Non-pigmented ciliary epithelial cell (primary cell): ENCODE measurements around the gene NBR1.
"Not testable (repeated sequence)": the region's sequence is repeated elsewhere in the genome, so short reads cannot be mapped to it uniquely, and the experiment has no call there.

ENCODE experiments used
- DNase-seq: peaks from one replicate; pipeline ENCODE4 v3.0.0-alpha.2; 2010; ENCODE audit warnings: low read depth

The NBR1 gene

DNA sequence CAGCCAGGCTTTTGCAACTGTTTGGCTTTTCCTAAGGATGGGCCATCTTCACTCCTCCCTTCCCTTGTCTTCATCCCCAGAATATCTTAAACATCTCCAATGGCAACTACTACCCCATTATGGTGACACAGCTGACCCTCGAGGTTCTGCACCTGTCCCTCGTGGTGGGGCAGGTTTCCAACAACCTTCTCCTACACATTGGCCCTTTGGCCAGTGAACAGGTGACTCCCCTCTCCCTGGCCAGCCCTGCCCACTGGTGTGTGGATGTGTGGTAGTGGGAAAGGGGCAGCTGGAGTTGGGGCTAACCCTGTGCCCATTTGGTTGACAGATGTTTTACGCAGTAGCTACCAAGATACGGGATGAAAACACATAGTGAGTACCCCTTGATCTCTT lies 45.4 kb downstream of the NBR1 start:
- no peak for DNase-seq

DNA sequence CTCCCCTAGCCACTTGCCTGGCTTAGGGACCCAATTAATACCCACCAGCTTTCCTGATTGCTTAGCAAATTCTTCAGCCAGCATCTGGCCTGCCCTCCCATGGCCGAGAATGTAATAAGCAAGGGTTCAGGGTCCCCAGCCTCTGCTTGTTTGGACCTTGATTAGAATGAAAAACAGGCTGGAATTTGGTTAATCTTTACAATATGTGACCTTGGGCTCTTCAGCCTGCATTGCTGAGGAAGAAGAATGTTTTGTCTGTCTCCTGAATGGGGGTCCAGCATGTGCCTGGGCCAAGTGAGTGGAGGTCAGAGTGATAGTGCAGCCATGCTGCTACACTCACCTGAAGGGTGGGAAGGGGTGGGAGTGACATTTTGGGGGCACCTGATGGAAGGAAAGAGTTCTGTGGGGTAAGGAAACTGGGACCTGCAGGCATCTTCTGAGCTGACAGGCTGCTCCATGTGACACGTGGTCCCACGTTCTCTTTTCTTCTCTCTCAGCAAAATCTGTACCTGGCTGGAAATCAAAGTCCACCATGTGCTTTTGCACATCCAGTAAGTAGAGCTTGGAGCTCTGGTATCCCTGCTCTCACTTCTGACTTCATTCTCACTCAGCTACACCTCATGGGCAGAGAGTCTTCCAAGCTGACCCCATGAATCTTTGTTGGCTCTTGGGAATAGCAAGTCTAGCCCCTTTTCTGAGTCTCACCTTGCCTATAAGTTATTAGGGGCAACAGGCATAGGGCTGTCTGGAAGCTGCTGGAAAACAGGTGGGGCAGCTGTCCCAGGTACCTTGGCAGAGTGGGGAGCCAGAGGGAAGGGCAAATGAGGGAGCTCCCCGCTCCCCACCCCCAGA lies 46.0 kb downstream of the NBR1 start:
- DNase-seq: no peak

DNA sequence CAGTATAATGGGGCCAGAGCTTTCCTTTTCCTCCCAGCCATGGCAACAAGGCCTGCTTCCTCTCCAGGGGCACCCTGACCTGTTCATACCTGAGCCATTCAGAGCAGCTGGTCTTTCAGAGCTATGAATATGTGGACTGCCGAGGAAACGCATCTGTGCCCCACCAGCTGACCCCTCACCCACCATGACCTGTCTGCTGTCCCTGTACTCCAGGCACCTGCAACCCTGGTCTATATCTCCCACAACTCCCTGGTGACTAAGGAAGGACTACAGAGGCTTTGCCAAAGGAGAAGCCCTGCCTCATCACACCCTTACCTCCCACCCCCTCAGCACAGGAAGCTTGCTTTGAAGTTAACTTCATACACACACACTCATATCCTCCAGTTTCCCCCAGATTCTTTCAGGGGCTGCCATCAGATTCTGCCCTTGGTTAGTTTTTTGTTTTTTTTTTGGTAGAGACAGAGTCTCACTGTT lies 46.6 kb downstream of the NBR1 start:
- DNase-seq: no peak

DNA sequence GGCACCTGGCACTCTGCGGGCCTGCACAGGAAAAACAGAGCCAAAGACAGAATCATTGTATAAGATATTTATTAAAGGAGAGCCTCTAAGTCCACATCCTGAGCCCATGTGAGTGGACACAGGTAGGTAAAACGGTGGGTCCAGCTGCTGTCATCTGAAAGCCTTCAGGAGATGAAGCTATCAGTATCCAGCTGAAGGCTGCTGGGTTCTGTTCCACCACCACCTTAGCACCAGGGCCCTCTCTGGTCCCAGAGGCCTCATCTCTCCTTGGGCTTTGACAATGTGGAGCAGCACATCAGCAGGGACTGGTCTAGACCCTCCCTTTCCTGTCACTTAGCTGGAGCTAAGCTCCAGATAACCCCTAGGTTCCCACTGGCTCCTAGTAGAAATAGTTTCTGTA lies 48.0 kb downstream of the NBR1 start:
- no peak for DNase-seq

DNA sequence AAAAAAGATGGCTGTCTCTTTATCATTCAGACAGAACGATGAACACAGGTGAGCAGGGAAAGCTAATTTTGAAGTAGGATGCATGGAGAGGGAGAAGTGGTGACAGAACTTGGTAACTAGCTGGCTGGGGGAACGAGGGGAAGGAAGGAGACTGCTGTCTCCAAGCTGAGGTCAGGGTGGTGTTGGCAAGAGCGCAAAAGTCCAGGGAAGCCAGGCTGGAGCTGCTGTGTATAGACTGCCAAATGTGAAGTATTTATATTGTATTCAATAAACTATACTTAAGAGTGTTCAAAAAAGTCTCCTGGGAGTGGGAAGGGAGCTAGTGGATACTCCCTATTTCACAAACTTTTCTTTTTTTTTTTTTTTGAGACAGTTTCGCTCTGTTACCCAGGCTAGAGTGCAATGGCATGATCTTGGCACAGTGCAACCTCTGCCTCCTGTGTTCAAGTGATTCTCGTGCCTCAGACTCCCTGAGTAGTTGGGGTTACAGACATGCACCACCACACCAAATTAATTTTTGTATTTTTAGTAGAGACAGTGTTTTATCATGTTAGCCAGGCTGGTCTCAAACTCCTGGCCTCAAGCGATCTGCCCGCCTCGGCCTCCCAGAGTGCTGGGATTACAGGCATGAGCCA lies 48.8 kb downstream of the NBR1 start:
- DNase-seq: no peak

DNA sequence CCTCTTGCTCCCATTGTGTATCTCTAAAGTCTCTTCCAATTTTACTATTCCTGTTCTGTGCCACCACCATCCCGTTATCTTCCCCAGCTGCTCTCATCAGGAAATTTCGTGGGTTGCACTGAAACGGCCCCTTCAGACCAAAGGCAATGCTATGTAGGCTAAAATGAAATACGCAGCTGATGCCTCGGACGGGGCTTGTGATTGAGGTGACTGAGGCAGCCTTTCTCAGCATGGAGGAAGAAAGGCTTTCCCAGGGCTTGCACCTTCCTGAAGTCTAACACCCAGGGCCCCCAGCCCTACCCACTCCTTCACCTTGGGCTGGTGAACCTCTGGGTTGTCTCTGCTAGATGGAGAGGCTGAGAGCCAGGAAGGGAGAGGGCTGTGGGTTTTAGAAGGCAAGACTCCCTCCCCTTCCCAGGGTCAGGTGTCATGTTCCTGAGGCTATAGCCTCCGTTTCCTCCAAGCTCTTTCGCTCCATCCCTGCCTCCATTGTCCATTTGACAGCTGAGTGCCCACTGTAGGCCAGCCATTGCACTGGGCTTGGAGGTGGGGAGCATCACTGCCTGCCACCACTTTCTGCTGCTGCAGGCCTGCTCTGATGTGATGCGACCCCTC lies 49.6 kb downstream of the NBR1 start:
- DNase-seq: no peak

DNA sequence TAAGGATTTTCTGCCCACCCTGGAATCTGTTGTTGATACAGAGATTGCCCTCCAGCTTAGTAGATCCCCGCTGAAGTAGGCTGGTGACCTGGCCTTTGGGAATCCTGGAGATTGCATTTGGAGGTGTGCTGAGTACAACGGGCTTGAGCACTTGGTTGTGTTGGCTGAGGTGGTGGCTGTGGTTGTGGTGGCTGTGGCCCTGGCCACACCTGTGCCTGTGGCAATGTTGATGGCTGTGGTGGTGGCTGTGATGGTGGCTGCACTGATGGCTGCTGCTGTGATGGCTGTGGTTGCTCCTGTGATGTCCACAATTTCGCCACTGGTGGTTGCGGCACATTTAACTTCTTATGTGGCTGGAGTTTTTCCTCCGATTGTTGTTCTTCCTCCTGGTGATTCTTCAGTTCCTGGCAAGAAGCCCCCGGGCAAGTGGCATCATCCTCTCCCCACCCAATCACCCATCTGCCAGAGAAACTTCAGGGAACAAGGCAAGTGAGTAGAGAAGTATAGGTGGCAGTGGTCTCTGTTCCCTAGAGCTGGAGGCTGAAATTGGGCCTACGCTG lies 53.2 kb downstream of the NBR1 start:
- DNase-seq: no peak

DNA sequence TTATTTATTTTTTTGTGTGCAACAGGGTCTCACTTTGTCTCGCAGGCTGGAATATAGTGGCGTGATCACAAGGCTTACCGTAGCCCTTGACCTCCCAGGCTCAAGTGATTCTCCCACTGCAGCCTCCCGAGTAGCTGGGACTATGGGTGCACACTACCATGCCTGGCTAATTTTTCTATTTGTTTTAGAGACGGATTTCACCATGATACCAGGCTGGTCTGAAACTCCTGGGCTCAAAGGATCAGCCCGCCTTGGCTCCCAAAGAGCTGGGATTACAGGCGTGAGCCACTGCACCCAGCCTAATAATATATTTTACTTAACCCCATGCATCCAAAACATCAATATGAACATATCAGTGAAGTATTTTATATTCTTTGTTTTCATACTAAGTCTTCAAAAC lies 55.4 kb downstream of the NBR1 start:
- no peak for DNase-seq

DNA sequence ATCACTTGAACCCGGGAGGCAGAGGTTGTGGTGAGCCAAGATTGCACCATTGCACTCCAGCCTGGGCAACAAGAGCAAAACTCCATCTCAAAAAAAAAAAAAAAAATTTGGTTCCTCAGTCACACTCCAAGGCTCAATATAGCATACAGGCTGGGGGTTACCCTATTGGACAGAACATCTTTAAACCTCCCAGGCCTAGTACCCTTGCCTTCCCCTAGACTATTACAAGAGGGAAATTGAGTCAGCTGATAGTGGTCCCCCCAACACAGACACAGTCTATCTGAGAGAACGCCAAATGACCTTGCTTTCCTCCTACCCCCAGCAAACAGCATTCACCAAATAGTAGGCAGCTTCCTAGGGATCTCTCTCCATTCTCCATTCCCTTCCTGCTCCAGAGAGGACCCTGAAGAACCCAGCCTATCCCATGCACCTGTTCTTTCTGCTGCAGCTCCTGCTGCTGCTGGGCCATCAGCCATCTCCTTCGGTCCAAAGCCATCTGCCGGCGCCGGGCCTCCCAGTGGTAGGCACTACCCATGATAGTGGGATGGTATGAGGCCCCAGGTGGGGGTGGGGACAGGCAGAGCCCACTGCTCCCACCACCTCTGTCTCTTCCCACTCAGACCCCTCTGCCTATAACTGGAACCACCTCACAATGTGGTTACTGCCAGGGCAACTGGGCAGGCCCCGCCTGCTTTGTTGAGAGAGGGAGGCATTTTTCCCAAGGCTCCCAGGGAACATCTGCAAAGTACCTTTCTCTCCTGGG lies 57.2 kb downstream of the NBR1 start, which contains the start of gene CCDC200:
Gene CCDC200 (minus strand): TSS at position 604 of the 763 bp plus-strand sequence. CDS start 69 bp downstream, at position 535.
- not testable (repeated sequence) for DNase-seq

DNA sequence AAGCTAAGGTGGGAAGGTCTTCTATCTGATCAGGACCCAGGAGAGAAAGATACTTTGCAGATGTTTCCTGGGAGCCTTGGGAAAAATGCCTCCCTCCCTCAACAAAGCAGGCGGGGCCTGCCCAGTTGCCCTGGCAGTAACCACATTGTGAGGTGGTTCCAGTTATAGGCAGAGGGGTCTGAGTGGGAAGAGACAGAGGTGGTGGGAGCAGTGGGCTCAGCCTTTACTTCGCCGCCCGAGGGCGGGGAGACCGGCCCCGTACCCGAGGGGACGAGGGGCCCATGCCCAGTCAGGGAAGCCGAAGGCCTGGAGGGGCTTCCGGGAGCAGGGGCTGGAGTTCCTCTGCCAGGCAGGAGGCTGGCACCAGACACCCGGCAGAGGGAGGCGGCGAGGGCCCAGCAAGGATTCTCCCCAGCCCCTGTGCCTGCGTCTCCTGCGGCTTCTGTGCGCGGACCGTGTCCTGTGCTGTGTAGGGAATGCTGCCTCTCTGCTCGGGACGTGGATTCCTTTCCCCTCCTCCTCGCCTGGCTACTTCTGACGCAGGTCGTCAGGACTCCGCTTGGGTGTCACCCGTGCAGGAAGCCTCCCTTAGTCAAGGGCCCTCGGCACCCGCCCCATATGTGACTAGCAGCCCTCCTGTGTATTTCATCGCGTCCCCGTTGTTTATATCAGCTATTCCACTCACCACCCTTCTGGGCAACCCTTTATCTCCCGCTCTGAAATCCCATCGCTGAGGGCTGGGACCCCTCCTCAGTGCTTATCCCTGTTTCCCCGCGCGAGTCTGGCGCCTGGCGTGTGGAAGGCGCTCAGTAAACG lies 60.4 kb downstream of the NBR1 start:
- not testable (repeated sequence) for DNase-seq

DNA sequence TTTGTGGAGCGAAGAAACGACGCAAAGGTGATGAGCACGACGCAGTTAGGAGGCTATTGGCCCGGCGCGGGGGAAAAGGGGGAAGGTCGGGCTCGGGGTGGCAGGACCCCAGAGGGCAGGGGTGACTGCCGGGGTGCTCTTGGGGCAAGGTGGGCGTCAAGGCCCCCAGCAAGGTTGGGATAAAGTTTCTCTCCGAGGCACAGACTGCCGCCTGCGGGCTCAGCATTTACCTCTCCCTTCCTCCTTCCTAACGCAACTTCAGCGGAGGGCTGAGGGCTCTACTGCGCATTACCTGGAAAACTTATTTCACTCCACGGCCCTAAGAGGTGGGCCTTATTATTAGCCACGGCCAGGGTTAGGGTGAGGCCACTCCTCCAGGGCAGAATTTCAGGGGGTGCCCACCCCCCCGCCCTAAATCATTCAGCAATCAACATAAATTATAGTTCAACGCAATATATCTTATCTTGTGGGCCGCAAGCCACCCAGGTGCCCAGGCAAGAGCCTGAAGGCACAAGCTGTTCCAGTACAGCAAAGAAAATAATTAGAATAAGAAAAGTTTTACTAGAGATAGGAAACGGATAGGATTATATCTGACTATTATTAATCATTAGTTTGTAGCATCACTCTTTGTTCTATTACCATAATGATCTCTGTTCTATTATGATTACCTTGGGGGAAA lies 61.1 kb downstream of the NBR1 start:
- DNase-seq: not testable (repeated sequence)

DNA sequence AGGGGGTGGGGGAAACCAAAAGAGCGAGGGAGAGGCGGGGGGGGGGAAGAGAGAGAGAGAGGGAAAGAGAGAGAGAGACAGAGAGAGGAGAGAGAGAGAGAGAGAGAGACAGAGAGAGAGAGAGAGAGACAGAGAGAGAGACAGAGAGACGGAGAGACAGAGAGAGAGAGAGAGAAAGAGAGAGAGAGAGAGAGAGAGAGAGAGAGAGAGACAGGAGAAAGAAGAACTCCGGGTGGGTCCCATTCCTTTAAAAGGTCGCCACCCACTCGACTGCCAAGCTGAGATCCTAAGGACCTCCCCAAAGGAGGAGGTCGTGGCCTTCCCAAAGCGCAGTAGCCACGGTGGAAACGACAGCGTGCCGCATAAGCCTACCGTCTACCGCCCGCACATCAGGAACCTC lies 62.2 kb downstream of the NBR1 start:
- DNase-seq: not testable (repeated sequence)

DNA sequence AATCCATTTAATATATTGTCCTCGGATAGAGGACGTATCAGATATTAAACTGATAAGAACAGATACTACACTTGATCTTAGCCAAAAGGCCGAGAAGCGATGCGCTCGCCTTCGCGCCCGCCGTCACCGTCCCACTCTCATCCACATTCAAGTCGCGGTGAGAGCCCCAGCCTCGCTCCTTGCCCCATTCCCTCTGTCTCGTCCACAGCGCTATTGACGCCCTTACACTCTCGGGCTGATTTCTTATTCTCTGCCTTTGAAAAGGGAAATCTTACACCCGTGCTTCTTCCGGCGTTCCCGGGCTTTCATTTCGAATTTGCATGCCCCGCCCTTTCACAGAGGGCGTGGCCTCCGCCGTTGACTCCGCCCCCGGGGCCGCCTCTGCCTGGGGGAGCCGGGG lies 62.9 kb downstream of the NBR1 start, which contains the start of gene RNU2-1:
Gene RNU2-1 (minus strand): TSS at position 101 of the 400 bp plus-strand sequence.
- DNase-seq: not testable (repeated sequence)

DNA sequence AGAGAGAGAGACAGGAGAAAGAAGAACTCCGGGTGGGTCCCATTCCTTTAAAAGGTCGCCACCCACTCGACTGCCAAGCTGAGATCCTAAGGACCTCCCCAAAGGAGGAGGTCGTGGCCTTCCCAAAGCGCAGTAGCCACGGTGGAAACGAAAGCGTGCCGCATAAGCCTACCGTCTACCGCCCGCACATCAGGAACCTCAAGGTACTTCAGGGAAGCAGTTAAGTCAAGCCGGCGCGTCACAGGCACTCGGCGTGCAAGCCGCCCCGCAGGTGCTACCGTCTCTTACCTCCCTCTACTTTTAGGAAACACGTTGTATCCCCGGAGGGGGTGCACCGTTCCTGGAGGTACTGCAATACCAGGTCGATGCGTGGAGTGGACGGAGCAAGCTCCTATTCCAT lies 68.6 kb downstream of the NBR1 start:
- not testable (repeated sequence) for DNase-seq

DNA sequence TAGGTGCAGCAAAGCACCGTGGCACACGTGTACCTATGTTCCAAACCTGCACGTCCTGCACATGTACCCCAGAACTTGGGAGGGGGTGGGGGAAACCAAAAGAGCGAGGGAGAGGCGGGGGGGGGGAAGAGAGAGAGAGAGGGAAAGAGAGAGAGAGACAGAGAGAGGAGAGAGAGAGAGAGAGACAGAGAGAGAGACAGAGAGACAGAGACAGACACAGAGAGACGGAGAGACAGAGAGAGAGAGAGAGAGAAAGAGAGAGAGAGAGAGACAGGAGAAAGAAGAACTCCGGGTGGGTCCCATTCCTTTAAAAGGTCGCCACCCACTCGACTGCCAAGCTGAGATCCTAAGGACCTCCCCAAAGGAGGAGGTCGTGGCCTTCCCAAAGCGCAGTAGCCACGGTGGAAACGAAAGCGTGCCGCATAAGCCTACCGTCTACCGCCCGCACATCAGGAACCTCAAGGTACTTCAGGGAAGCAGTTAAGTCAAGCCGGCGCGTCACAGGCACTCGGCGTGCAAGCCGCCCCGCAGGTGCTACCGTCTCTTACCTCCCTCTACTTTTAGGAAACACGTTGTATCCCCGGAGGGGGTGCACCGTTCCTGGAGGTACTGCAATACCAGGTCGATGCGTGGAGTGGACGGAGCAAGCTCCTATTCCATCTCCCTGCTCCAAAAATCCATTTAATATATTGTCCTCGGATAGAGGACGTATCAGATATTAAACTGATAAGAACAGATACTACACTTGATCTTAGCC lies 69.8 kb downstream of the NBR1 start:
- not testable (repeated sequence) for DNase-seq

DNA sequence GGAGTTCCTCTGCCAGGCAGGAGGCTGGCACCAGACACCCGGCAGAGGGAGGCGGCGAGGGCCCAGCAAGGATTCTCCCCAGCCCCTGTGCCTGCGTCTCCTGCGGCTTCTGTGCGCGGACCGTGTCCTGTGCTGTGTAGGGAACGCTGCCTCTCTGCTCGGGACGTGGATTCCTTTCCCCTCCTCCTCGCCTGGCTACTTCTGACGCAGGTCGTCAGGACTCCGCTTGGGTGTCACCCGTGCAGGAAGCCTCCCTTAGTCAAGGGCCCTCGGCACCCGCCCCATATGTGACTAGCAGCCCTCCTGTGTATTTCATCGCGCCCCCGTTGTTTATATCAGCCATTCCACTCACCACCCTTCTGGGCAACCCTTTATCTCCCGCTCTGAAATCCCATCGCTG lies 75.4 kb downstream of the NBR1 start:
- DNase-seq: not testable (repeated sequence)
